ENCODE results near the gene NECAB3. TPM values are rescaled to one million over a fixed set of nuclear protein-coding genes. Genes with fewer than 3 reads are reported as not detected.

The NECAB3 gene
- total RNA-seq, 4 donors from 2014 or later: 18.1 to 38.6 (median 28.2) TPM

DNA sequence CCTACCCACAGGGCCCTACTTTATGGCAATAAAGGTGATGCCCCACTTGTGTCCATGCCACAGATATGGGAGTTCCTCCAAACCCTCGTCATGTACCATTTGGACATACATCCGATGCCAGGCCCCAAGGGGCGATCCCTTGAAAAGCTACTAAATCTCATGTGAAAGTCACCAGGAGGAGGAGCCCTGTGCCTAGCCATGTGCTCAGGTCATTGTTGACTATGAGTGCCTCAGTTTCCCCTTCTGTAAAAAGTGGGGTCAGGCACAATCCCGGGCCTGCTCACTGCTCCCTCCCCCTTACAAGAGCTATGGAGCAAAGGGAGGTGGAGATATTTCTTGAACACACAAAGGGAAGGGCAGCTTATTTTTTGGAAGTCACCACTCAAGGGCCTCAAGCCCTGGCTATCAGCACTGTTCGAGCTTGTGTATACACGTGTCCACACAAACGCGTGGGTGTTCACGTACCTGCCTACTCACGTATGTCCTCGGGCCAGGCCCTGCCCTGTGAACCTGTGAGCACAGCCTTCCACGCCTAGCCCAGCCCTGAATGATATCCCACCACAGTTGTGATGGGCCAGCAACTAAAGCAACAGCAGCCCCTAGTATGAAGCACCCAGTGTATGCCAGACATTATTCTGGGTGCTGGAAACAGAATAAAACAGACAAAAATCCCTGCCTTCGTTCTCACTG is 5.6 kb downstream of the NECAB3 start:
- TF ChIP-seq, protein P1, sequence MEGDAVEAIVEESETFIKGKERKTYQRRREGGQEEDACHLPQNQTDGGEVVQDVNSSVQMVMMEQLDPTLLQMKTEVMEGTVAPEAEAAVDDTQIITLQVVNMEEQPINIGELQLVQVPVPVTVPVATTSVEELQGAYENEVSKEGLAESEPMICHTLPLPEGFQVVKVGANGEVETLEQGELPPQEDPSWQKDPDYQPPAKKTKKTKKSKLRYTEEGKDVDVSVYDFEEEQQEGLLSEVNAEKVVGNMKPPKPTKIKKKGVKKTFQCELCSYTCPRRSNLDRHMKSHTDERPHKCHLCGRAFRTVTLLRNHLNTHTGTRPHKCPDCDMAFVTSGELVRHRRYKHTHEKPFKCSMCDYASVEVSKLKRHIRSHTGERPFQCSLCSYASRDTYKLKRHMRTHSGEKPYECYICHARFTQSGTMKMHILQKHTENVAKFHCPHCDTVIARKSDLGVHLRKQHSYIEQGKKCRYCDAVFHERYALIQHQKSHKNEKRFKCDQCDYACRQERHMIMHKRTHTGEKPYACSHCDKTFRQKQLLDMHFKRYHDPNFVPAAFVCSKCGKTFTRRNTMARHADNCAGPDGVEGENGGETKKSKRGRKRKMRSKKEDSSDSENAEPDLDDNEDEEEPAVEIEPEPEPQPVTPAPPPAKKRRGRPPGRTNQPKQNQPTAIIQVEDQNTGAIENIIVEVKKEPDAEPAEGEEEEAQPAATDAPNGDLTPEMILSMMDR (IDR thresholded peaks at IDR 0.05; ENCODE audit: low read depth): no peak

GRCh38 chr20:33667676-33668465 is 6.4 kb downstream of the NECAB3 start:
- TF ChIP-seq, protein P1 (IDR thresholded peaks at IDR 0.05; ENCODE audit: low read depth): no peak

- TF ChIP-seq, protein P1 (IDR thresholded peaks at IDR 0.05; ENCODE audit: low read depth): no peak
Measured at GRCh38 chr20:33667245-33667675, 7.0 kb downstream of the NECAB3 start.

- TF ChIP-seq, protein P1 (IDR thresholded peaks at IDR 0.05; ENCODE audit: low read depth): no peak
Measured at GRCh38 chr20:33666293-33667244, 7.7 kb downstream of the NECAB3 start, which contains the start of gene ACTL10. Gene ACTL10, plus strand, starts transcription at chr20:33666943. Its CDS starts 555 bp downstream, at chr20:33667498.

DNA sequence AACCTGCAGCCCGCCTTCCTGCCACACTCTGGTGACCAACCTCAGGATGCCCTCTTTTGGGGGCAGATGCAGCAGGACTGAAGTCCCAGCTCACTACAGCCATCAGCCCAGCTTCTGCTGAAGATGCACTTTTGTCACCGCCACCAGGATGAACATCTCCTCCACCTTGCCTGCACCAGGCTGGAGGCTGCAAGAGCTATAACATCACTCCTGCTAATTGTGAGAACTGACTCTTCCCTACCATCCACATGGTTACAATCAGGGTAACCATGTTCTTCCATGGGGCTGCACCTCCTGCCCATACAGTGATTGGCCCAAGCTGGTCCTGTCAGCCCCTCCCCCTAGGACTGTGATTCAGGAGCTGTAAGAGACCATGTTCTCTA is 9.5 kb downstream of the NECAB3 start:
- TF ChIP-seq, protein P1 (IDR thresholded peaks at IDR 0.05; ENCODE audit: low read depth): no peak

GRCh38 chr20:33664085-33664761 is 10.0 kb downstream of the NECAB3 start:
- TF ChIP-seq, protein P1 (IDR thresholded peaks at IDR 0.05; ENCODE audit: low read depth): no peak
